MM.1S (cell line): ENCODE results near the gene C16orf78.

ENCODE experiments used
- EZH2 ChIP-seq: fragments of 300-600 bp; sonication (generic); optimal IDR thresholded peaks from 2 replicates; pipeline ENCODE3; 2017; ENCODE audit warnings: low read depth, mild to moderate bottlenecking, antibody characterized with exemption, low read length, mixed read lengths
- TF ChIP-seq, protein P1 (sequence below): fragments of 300-600 bp; sonication (generic); IDR thresholded peaks from 2 replicates; pipeline ENCODE4 v1.5.1; 2016; ENCODE audit warnings: antibody characterized with exemption, low read length, mixed read lengths

DNA sequence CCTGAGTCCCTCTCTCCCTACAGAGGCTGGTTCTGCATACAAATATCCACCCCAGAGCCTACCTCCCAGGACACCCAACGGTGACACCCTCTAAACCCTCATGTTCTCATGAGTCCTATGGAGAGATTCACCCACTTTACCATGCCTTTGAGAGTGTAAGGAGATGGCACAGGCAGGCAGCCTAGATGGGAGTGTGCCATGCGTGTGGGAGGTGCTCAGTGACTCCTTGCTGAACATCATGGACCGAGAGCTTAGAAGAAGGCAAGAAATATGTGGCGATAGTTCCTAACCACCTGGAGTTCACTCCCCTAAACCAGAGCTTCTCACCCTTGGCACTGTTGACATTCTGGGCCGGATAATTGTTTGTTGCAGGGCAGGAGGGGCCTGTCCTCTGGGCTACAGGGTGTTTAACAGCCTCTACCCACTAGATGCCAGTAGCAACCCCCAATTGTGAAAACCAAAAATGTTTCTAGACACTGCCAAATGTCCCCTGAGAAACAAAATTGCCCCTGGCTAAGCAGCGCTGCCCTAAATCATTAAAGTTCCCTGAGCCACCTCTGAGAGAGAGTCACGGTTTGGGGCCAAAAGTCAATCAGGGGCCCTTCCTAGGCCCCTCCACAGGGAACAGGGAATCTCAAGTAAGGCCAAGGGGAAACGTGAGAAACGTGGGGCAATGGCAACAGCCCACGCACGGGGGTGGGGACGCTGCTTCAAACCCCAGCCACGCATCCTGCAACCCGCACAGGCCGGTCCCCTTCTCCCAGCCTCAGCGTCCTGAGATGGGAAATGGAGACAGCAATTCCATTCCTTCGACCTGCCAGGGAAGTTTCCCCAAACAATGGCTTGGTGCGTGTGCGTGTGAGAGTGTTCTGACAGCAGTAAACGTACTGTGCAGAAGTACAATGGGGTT lies 66.8 kb downstream of the C16orf78 start:
- no peak for TF ChIP-seq EZH2
- TF ChIP-seq, protein P1, sequence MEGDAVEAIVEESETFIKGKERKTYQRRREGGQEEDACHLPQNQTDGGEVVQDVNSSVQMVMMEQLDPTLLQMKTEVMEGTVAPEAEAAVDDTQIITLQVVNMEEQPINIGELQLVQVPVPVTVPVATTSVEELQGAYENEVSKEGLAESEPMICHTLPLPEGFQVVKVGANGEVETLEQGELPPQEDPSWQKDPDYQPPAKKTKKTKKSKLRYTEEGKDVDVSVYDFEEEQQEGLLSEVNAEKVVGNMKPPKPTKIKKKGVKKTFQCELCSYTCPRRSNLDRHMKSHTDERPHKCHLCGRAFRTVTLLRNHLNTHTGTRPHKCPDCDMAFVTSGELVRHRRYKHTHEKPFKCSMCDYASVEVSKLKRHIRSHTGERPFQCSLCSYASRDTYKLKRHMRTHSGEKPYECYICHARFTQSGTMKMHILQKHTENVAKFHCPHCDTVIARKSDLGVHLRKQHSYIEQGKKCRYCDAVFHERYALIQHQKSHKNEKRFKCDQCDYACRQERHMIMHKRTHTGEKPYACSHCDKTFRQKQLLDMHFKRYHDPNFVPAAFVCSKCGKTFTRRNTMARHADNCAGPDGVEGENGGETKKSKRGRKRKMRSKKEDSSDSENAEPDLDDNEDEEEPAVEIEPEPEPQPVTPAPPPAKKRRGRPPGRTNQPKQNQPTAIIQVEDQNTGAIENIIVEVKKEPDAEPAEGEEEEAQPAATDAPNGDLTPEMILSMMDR, result peak; percentile 34
